HG03442 (cell line): ENCODE results near the gene B3GNT5.

ENCODE experiments used
- ATAC-seq: cut with Tn5 transposase; IDR thresholded peaks from one replicate; pipeline ENCODE4 v1.9.1; 2021; ENCODE audit warnings: mild to moderate bottlenecking, moderate library complexity; ENCODE audit not compliant: unreplicated experiment

B3GNT5 gene

GRCh38 chr3:183317886-183318865 lies 65.1 kb downstream of the B3GNT5 start:
- ATAC-seq = no peak

GRCh38 chr3:183318877-183319276 lies 65.8 kb downstream of the B3GNT5 start:
- no peak for ATAC-seq

- ATAC-seq = no peak
These were observed 66.3 kb downstream of the B3GNT5 start for GRCh38 chr3:183319371-183319770.
